ENCODE data around the gene PPP2R2C.

DNA sequence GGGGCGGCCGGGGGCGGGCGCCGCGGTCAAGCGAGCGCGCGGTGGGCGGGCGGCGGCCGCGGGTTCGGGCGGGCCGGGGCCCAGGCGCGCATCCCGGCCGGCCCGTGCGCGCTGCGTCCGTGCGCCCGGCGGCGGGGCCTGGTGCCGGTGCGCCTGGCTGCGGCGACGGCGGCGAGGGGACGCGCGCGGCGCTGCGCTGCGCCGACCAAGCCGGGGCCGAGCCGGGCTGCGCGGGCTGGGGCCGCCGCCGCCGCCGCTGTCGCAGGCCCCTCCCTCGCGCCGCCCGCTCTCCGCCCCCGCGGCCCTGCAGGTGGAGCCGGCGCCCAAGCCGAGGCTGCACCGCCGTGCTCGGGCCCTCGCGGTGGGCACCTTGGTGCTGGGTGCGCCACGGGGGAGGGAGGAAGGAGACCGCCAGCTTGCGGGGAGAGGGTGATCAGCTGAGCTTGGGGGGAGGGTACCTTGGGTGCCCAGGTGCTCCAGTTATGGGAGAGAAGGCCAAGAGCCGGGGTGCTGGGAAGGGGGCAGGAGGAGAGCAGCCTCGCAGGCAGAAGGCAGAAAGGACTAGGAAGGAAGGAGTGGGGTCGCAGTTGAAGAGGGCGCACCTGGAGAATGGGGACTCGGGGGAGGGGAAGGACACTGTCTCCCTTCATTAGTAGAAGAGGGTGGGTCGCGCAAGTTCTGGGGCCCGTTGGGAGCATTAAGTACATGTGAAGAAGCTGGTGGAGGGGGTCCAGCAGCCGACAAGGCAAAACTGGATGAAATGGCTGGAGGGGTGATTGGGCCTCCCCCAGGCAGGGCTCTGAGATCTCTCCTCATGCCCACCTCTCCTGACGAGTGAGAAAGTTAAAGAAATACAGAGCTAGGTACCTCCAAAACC, at the start of gene PPP2R2C:
- TF ChIP-seq, protein P1, sequence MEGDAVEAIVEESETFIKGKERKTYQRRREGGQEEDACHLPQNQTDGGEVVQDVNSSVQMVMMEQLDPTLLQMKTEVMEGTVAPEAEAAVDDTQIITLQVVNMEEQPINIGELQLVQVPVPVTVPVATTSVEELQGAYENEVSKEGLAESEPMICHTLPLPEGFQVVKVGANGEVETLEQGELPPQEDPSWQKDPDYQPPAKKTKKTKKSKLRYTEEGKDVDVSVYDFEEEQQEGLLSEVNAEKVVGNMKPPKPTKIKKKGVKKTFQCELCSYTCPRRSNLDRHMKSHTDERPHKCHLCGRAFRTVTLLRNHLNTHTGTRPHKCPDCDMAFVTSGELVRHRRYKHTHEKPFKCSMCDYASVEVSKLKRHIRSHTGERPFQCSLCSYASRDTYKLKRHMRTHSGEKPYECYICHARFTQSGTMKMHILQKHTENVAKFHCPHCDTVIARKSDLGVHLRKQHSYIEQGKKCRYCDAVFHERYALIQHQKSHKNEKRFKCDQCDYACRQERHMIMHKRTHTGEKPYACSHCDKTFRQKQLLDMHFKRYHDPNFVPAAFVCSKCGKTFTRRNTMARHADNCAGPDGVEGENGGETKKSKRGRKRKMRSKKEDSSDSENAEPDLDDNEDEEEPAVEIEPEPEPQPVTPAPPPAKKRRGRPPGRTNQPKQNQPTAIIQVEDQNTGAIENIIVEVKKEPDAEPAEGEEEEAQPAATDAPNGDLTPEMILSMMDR (IDR thresholded peaks at IDR 0.05; ENCODE audit: poor library complexity, severe bottlenecking) = peak; percentile 44
- TF ChIP-seq, protein P2, sequence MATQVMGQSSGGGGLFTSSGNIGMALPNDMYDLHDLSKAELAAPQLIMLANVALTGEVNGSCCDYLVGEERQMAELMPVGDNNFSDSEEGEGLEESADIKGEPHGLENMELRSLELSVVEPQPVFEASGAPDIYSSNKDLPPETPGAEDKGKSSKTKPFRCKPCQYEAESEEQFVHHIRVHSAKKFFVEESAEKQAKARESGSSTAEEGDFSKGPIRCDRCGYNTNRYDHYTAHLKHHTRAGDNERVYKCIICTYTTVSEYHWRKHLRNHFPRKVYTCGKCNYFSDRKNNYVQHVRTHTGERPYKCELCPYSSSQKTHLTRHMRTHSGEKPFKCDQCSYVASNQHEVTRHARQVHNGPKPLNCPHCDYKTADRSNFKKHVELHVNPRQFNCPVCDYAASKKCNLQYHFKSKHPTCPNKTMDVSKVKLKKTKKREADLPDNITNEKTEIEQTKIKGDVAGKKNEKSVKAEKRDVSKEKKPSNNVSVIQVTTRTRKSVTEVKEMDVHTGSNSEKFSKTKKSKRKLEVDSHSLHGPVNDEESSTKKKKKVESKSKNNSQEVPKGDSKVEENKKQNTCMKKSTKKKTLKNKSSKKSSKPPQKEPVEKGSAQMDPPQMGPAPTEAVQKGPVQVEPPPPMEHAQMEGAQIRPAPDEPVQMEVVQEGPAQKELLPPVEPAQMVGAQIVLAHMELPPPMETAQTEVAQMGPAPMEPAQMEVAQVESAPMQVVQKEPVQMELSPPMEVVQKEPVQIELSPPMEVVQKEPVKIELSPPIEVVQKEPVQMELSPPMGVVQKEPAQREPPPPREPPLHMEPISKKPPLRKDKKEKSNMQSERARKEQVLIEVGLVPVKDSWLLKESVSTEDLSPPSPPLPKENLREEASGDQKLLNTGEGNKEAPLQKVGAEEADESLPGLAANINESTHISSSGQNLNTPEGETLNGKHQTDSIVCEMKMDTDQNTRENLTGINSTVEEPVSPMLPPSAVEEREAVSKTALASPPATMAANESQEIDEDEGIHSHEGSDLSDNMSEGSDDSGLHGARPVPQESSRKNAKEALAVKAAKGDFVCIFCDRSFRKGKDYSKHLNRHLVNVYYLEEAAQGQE (IDR thresholded peaks at IDR 0.05; ENCODE audit: borderline replicate concordance) = no peak
- TF ChIP-seq EP300 (conservative IDR thresholded peaks at IDR 0.05; ENCODE audit: poor library complexity, severe bottlenecking) (peak; percentile 12), POLR2AphosphoS5 (IDR thresholded peaks at IDR 0.05) (peak; percentile 51), RAD21 (conservative IDR thresholded peaks at IDR 0.05) (peak; percentile 56), MXI1 (conservative IDR thresholded peaks at IDR 0.05; ENCODE audit: poor library complexity, severe bottlenecking) (no peak), EZH2 (IDR thresholded peaks at IDR 0.05; ENCODE audit: borderline replicate concordance, insufficient read depth, low read length, poor library complexity, severe bottlenecking) (no peak), TAF1 (IDR thresholded peaks at IDR 0.05; ENCODE audit: low read depth) (no peak), SMC3 (conservative IDR thresholded peaks at IDR 0.05; ENCODE audit: poor library complexity) (peak; percentile 61)
